ENCODE measurements around the gene POLDIP3.
"Not testable (repeated sequence)": the region's sequence is repeated elsewhere in the genome, so short reads cannot be mapped to it uniquely, and the experiment has no call there.

The POLDIP3 gene

DNA sequence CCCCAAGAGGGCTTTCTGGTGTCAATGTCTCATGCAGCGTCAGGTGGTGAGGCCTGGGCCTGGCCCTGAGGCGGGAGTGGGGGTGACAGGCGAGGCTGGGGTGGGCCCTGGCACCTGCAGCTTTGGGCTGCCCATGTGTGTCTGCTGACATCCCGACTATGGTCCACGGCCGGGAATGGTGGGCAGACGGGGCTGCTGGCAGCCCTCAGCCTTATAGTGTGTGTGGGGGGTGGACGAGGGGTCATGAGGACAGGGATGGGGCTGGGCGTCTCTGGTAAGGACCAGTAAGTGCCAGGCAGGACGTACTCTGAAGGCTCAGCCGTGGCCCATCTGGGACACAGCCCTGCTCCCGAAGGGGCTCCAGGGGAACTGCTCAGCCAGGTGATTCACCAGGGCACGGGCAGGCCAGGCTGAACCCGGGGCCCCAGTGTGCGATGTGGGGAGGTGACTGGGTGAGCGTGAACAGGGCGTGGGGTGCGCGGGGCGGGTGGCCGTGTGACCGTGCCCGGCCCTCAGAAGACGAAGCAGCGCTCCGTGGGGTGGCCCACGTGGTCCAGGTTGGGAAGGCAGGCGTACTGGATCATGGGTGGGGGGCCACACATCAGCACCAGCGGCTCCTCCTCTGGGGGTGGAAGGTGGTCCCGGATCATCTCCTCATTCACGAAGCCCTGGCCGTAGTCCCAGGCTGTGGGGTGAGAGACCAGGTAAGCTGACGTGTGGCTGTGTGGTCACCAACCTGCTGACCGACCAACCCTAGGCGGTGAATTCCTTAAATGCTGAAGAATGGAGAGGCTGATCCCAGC is 4.8 kb upstream of the POLDIP3 start:
- DNase-seq: no peak

DNA sequence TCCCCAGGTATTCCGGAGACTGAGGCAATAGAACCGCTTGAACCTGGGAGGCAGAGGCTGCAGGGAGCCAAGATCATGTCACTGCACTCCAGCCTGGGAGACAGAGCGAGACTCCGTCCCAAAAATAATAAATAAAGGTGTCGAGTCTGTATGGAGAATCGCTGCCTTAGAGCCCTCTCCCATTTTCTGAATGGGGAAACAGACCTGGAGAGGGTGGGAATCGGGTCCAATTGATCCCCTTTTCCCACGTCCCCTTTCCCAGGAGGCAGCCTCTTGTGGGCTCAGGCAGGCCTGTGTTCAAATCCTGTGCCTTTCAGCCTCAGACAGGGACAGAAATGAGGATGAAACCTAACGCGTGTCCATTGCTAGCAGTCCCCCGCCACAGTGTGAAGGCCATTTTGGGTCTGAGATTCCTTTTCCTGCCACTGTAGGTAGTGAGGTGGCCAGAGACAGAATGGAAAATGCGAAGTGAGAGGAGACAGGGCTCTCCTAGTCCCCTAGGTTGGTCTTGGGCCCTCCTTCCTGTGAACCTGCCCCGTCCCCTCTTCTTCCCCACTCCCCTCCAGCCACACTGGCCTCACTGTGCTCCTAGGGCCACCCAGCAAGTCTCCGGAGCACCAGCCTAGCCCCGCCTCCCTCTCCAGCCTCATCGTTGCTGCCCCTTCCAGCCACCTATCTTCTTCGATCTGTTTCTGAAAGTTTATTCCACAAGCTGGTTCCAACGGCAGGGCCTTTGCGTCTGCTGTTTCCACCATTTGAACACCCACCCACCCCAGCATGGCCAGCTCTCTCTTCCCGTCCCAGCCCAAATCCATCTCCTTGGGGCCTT is 2.7 kb upstream of the POLDIP3 start:
- DNase-seq: no peak

DNA sequence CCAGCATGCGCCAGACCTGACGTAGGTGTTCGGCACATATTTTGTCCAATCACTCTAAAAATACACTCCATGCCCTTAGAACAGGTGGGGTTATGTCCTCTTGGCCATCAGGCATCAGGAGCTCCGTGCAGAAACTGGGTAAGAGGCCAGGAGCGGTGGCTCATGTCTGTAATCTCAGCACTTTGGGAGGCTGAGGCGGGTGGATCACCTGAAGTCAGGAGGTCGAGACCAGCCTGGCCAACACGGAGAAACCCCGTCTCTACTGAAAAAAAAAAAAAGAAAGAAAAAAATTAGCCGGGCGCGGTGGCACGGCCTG is 1.1 kb upstream of the POLDIP3 start:
- not testable (repeated sequence) for DNase-seq

DNA sequence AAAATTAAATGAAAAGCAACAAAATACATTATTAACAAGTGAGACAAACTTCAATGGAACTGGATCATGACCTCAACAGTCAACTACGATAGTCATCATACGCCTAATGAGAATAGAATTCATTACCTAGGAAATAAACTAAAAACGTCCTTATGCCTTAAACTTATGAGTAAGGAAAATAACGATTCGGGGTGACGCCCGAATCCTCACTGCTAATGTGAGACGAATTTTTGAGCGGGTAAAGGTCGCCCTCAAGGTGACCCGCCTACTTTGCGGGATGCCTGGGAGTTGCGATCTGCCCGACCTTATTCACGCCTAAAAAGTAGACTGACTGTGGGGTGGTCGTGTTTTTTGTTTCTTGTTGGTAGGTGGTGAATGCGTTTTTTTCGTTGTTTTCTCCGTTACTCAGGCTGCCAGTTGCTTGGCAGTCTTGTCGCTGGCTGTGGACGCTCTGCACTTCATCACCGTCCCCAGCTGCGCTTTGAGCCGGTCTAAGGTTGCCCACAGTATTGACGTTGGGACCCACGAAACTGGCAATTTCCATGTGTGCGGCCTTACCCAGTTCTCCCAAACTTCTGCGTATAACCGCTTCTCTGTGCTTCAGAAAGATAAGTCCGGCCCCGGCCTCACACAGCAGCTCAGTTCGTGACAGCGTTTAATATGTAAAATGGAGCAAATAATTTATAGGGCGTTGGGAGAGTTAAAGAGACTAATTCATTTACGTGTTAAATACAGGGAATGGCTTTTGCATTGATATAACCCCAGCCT is 593 bp upstream of the POLDIP3 start:
- DNase-seq: peak; percentile 82 to 93

DNA sequence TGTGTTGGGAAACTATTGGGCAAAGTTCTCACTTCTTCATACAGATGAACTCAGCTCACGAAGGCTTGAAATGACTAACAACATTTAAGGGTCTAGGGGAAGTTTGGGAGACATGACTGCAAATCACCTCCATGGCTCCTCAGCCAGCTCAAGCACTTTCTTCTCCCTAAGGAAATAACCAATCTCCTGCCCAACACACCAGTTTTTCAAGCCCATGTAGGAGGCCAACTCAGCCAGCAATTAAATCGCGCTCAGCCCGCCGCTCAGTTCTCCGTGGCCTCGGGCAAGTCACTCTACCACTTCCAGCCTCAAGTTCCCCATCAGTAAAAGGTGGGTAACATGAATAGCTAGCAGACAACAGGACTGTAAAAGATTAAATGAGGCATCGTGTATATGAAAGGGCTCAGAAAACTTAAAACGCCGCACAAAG is 796 bp downstream of the POLDIP3 start:
- DNase-seq: no peak

DNA sequence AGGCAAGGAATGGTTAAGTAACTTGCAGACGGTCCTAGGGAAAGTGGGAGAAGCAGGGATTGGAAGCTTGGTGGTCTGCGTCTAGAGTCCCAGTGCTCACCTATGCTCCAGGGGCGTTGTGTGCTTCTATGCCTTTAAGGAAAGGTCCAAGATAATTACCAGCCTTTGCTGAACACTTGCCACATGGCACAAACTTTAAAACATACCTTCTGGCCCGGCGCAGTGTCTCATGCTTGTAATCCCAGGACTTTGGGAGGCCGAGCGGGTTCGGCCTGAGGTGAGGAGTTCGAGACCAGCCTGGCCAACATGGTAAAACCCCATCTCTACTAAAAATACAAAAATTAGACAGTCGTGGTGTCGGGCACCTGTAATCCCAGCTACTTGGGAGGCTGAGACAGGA is 2.3 kb downstream of the POLDIP3 start:
- DNase-seq: no peak

DNA sequence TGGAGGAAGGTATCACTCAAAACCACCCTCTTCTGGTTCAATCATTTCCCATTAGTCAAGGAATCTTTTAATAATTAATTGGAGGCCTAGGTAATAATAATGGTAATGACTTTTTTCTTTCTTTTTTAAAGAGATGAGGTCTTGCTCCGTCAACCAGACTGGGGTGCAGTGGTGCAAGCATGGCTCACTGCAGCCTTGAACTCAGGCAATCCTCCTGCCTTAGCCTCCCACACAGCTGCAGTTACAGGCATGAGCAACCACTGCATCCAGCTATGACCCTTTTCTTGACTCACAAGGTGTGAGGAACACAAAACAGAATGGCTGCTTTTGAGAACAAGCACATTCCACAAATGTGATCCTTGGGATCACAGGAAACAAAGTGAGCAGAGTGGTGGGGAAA is 3.6 kb downstream of the POLDIP3 start:
- DNase-seq: no peak

DNA sequence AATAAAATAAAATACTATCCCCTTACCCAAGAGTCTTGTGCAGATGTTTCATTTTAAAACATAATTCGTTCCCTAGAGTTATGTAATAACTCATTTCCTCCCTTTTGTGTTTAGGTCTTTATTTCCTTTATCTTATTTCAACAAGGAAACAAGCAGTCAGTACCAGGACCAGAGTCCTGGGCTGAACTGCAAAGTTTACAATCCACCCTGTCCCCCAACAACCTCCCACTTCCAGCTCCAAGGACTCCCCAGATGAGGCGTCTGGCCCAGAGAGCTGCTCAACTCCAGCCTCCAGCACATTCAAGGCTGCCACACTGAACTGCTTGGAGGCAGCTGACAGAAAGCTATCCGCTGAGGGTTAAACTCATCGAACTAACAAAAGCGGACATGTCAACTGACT is 4.5 kb downstream of the POLDIP3 start:
- DNase-seq: no peak

DNA sequence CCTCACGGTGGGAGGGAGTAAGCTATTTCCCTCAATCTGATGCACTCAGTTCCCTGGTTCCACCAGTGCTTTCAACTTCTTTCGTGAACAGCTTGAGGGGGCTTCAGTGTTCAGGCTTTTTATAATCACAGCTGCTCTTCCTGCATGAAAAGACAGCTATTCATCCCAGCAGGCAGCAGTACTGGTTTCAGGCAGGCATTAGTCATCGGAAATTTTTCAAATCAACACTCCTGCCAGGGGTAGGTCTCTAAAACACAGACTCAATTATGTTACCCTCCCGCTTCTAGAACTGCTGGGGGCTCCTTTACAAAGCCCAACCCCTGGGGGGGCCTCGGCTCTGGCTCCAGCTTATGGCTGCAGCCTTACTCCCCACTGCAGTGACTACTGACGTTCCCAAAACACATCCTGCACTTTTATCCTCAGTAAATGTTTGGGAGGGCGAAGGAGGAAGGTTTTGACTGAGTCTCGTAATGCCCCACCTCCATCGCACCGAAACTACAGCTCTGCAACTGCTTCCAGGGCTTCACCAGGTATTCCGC is 5.8 kb downstream of the POLDIP3 start:
- no peak for DNase-seq

DNA sequence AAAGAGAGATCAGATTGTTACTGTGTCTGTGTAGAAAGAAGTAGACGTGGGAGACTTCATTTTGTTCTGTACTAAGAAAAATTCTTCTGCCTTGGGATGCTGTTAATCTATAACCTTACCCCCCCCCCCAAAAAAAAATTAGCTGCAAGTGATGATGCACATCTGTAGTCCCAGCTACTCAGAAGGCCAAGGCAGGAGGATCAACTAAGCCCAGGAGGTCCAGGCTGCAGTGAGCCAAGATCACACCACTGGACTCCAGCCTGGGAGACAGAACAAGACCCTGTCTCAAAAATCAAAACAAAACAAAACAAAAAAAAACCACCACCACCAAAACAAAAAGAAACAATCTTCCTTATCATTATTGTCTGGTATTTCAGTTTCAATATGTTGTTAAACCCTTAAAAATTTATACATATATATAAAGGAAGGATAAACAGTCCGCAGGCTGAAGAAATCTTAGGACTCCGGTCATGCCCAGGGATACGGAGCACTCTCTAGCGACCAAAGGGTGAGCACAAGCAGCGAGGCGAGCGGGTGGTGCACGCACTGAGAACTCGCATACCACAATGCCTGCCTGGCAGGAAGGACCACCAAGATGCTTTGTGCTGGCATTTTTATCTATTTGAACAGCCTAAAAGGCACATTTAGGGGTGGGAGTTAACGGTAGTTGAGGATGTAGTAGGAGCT is 6.4 kb downstream of the POLDIP3 start:
- DNase-seq: no peak

DNA sequence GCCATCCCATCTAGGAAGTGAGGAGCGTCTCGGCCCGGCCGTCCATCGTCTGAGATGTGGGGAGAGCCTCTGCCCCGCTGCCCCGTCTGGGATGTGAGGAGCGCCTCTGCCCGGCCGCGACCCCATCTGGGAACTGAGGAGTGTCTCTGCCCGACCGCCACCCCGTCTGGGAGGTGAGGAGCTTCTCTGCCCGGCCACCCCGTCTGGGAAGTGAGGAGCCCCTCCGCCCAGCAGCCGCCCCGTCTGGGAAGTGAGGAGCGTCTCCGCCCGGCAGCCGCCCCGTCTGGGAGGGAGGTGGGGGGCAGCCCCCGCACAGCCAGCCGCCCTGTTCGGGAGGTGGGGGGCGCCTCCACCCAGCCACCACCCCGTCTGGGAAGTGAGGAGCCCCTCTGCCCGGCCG is 7.0 kb downstream of the POLDIP3 start:
- not testable (repeated sequence) for DNase-seq

DNA sequence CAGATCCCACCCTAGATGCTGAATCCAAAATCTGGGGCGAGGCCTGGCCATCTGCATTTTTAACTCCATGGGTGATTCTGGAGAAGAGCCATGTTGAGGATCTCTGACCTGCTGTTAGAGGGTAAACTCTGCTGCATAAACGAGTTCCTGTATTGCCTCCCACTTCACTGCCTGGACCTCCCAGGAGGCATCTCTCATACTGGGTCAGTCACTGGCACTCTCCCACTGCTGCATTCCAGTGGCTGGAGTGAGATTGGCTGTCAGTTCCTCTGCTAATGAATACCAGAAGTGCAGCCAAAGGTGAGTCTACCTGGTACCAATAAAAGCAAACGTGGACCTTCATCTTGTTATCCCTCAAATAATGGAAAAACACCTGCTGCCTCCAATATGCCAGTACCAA is 10.3 kb downstream of the POLDIP3 start:
- no peak for DNase-seq

DNA sequence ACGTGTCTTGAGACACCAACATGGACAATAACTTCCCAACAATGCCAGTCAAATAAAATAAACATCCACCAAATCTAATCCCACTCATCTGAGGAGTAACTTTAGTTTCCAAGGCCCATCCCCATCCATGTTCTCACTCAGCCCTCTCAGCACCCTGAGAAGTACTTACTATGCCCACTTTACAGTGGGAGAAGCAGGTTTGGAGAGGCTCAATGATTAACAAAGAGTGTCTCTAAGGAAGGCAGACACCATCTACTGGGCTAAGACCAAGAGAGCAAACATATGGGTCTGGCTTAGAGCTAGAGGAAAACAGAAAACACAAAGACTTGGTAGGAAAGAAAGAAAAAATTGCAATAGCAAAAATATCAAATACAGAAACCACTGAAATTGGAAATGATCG is 11.3 kb downstream of the POLDIP3 start:
- no peak for DNase-seq

DNA sequence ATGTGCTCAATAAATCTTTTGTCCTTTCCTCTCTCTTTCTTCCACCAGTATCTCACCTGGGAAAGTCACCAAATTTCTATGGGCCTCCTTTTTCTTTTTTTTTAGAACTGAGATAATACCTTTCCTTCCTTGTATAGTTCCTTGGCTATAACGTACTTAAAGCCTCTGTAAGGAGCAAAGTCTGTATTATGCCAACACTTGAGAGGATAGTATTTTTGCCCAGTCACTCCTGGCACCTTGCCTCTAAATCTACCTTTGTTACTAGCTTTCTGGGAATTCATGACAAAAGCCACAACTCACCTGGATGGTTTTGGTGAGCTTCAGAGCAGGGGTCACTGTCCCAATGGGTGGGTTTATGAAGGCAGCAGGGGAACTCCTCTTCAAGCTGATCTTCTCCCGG is 12.2 kb downstream of the POLDIP3 start:
- no peak for DNase-seq

DNA sequence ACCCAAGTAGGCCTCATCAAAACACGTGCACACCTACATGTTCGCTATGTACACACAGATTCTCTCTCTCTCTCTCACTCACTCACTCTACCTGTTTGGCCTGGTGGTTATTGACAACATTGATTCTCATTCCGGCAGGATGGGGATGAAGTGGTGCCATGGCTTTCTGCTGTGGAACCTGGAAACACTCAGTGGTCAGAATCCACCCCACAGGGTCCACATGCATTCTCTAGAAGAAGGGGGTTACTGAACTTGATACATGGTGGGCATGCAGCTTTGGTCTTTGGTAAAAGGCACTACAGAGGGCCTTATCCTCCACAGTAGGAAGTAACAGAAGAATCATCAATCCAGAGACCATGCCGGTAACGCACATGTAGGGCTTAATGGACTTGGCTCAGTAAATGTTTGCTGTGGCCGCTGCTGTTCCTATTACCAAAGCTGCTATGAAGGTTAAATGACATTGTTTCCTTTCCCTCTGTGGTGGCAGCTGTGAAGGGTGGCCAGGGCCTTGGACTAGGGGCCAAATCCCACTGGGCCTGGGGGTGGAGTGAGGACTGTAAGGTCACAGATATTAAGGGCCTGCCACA is 12.7 kb downstream of the POLDIP3 start:
- no peak for DNase-seq

DNA sequence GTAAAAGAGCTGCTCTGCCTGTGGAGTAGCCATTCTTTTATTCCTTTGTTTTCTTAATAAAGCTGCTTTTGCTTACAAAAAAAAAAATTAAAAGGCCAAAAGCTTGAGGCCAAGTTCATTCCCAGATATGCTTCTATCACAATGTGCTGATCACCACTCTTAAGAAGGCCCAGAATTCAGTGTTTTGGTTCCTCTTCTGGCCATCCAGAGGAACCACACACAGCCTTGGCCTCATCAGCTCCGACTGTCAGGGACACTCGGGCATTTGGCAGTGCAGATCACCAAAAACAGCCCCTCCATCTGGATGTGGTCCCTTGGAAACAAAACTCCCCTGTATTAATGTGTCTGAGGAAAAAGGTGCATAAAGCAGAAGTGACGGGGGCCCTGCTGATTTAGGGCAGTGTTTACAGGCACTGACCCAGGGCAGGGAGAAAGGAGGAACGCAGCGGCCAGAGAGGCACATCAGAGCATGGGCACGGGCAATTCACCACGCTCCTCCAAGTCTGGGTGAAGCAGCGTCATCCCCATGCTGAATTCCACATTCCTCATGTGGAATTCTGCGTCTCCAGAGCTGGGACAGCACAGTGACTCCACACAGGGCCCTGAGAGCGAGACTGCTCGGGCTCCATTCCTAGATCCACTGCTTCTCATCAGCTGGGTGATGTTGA is 17.7 kb downstream of the POLDIP3 start:
- DNase-seq: no peak

DNA sequence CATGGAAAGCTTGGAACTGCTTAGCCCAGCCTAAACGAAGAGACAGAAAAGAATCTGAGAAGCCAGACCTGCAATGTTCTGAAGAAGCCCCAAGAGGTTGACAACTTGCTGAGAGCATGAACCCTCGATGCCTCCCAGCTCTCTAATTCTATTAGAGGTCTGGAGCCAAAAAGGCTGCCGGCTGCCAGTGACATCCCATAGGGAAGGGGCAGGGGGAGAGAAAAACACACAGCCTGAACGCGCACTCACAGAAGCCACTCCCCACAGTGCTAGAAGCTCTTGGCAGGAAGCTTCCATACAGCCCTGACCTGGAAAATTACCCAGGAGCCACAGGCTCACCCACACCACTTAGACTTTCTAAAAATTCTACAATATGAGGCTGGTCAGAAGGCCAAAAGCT is 18.3 kb downstream of the POLDIP3 start:
- no peak for DNase-seq

DNA sequence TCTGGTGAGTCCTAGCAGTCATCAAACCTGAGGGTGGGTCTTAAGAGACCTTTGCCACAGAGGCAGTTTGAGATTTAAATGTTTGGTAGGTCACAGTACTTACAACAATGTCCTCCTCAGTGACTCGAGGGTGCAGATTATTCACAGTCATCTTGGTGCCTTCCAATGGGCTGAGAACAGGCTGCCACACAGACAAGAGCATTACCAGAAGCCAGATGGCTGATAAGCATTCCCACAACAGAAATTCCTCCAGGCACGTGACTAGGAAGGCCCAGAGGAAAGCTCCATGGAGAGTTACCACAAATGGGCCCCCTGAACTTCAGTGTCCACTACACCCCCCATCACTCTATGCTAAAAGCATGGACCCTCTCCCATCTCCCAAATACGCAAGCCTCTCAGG is 19.2 kb downstream of the POLDIP3 start:
- no peak for DNase-seq

DNA sequence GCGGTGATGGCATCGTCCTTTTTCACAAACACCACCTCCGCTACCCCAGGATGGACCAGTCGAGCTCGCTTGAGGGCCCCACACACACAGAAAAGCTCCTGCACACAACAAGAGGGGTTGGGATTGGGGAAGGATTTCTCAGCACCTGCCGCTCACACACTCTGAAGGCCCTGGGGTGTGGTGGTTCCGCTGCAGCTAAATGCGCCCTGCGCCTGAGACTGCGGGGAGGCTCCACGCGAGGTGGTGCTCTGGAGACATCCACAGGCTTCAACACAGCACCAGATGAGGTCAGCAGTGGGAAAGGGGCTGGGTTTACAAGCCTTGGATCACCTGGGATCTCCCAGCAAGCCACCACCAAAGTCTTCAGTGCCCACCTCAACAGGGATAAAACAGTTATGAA is 22.7 kb downstream of the POLDIP3 start:
- DNase-seq: no peak

DNA sequence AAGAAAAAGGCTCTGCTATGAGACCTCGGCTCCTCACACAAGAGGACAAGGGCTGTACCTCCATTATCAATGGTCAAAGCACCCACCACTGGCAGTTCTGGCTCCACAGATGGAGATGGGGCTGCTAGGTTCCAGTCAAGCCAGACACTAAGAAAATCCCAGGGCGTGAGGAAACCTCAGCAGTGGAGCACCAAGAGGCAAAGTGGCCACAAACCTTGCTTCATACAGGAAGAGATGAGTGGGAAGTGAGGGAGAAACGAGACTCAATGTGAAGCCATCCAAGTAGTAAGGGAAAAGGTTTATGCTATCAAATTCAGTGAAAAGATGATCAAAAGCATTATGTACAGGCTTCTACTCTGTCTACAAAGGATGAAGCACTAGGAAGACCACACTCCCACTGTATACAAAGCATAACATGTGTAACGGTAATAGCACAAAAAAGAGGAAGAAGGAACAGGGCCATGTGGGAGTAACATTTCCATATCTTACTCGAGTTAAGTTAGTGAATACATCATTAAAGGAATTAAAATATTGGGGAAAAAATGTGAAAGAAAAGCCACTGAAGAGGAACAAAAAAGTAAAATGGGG is 27.0 kb downstream of the POLDIP3 start:
- no peak for DNase-seq

DNA sequence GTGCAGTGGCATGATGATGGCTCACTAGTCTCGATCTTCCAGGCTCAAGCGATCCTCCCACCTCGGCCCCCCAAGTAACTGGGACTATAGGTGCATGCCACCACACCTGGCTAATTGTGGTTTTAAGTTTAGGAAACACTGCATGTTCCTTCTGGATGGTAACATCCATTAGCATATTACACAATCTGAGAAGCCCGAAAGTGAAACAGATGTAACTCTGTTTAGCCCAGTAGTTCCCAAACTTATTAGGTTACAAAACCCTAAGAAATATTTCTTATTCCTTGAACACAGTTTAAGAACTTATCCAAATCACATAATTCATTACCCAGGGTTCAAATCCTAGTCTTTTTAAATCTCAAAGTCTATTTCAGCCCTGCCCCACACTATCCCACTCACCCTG is 28.3 kb downstream of the POLDIP3 start:
- DNase-seq: no peak
